Subcutaneous adipose tissue (tissue), 4 donors: ENCODE measurements around the gene PFDN2. TPM values are rescaled to one million over a fixed set of nuclear protein-coding genes. Genes with fewer than 3 reads are reported as not detected.

ENCODE experiments used
- total RNA-seq, 4 donors: library from RNA; depleted of rRNA; stranded (reverse); fragments of >200 nt; gene quantifications; one replicate each; pipeline ENCODE4 v1.1.0, GENCODE V29; 2016
- TF ChIP-seq, protein P1 (sequence below): fragments of 450-650 bp; IDR thresholded peaks from one replicate; pipeline ENCODE4 v1.5.1; 2016; ENCODE audit warnings: low read depth, mild to moderate bottlenecking, control low read depth, antibody characterized with exemption, moderate library complexity

The PFDN2 gene
- total RNA-seq, 4 donors from 2014 or later: 35.0 to 57.1 (median 42.5) TPM

DNA sequence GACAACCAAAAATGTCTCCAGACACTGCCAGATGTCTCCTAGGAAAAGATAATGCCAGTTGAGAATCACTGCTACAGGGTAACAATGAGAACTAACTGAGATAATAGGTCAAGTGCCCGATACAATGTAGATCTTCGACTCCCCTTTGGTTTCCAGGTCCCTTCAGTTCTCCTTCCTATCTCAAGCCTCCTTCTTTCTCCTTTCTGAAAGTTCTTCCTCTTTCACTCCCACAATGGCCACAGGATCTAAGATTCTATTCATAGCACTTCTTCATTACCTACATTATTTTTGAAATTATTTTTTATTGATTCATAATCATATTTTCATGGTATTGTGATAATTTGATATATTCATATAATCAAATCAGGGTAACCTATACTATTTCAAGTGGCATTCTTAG is 6.3 kb downstream of the PFDN2 start:
- TF ChIP-seq, protein P1, sequence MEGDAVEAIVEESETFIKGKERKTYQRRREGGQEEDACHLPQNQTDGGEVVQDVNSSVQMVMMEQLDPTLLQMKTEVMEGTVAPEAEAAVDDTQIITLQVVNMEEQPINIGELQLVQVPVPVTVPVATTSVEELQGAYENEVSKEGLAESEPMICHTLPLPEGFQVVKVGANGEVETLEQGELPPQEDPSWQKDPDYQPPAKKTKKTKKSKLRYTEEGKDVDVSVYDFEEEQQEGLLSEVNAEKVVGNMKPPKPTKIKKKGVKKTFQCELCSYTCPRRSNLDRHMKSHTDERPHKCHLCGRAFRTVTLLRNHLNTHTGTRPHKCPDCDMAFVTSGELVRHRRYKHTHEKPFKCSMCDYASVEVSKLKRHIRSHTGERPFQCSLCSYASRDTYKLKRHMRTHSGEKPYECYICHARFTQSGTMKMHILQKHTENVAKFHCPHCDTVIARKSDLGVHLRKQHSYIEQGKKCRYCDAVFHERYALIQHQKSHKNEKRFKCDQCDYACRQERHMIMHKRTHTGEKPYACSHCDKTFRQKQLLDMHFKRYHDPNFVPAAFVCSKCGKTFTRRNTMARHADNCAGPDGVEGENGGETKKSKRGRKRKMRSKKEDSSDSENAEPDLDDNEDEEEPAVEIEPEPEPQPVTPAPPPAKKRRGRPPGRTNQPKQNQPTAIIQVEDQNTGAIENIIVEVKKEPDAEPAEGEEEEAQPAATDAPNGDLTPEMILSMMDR: no peak

DNA sequence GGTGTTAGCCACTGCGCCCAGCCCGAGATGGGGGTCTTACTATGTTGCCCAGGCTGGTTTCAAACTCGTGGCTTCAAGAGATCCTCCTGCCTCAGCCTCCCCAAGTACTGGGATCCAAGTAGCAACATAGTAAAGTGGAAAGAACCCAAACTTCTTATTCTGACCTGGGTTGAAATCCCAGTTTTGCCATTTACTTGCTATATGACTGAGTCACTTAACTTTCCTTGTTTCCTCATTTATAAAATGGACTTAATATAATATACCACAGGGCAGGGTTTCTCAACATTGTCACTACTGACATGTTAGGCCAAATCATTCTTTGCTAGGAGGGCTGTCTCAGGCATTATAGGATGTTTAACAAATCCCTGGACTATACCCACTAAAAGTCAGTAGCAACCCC is 6.7 kb downstream of the PFDN2 start:
- TF ChIP-seq, protein P1: no peak

DNA sequence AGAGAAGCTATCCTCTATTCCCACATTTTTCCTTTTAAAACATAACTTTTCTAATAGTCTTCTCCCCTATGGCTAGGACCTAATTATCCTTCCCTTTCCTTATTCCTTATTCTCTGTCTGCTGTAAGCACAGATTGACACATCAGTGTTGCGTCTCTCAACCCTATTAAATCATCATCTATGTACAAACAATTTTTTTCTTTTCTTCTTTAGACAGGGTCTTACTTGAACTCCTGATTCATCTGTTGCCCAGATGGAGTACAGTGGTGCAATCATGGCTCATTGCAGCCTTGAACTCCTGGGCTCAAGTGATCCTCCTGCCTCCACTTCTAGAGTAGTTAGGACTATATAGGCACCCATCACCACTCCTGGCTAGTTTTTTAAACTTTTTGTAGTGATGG is 11.4 kb downstream of the PFDN2 start:
- TF ChIP-seq, protein P1: no peak

DNA sequence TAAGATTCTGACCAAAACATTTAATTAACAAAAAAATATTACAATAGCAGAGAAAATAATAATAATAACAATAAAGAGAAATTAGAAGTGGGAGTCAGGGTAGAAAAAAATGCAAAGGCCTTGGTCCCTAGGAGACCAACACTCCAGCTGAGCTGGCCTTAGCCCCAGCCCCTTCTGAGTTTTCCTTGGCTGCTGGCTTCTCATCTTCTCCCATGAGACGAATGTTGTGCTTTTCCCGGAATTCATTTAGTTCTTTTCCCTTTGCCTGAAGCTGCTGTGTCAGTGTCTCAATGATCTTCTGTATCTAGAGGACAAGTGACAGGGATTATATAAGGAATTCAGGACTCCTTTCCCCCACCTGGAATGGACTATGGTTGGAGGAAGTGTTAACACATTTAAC is 17.3 kb downstream of the PFDN2 start:
- TF ChIP-seq, protein P1: no peak

DNA sequence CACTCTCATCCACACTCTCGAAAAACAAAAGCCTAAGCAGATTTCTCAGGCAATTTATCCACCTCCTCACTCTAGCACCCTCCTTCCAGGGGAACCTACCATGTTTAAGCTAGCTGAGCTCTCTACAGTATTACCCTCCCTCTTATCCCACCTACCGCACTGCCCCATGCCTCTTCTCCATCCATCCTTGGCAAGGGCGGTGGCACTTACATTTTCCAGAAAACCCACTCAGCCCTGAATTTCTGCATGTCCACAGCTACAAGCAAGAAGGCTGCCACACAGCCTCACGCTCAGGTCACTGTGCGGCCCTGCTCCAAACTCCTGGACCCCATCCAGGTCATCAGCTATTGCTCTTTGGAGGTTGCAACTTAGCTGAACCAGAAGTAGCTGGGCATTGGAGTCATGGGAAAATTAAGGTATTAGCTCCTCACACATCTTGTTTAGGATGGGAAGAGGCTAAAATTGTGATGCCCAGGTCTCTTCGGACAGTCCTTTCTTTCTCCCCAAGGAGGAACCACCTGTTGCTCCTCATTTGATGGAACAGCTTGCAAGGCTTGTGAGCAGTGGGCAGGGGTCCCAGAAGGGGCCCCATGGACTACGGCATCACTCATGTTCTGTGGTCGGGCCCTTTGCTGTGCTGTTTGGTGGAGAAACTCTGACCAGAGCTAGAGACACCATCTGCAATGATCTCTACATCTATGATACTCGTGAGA is 18.6 kb downstream of the PFDN2 start:
- TF ChIP-seq, protein P1: no peak

DNA sequence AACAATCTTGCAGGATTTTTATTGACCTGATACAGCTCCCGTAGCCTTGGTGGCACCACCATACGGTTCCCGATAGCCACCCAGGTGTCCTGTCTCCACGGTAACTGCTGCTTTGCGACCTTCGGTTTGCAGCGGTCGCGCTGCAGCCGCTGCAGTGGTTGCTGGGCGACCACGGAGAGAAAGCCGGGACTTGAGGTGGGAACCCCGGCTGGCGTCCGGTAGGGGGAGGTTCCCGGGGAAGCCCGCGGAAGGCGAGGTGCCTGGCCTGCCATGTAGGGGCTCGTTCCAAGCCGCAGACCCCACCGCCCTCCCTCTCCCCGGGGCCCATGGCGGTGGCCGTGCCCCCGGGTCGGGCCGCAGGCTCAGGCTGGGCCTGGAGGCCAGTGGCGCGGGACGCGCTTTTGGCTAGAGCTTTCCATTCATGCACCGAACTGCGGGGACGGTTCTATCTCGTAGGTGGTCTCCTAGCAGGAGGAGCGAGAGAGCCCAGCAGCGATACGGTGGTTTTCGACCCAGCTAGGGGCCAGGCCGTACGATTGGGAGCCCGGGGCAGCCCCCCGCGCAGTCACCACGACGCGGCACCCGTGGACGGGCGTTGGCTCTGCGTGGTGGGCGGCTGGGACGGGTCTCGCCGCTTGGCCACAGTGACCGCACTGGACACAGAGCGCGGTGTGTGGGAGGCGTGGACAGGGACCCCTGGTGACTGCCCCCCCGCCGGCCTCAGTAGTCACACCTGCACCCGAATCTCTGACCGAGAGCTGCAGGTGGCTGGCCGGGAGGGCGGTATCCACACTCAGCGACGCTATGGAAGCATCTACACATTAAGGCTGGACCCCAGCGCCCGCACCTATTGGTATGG is 19.4 kb downstream of the PFDN2 start, which contains the start of gene KLHDC9:
KLHDC9 (plus strand) TSS at position 152 of the 859 bp plus-strand sequence; CDS start at position 327, 175 bp downstream.
- TF ChIP-seq, protein P1: no peak

DNA sequence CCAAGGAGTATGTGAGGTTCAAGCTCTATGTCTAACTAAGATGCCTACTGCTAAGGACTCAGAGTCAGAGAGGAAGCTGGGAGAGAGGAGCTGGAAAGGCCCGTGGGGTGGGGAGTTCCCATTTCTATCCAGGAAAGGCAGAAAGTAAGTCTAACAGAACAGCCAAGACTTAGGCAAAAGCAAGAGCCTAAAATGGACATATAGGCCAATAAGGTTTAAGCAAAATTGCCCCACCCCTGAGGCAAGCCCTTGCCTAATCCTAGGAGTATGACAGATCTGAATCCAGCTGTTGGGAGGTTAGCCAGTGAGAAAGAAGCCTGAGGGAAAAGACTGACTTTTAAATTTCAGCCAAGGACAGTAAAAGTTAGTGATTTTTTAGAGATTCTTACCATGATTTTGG is 21.3 kb downstream of the PFDN2 start:
- TF ChIP-seq, protein P1: no peak
